Spleen (tissue), 13 donors: ENCODE results near the gene DNM3. TPM values are rescaled to one million over a fixed set of nuclear protein-coding genes. Genes with fewer than 3 reads are reported as not detected.
A peak's percentile ranks its signal among the peaks of the same experiment; 100 is the strongest.

ENCODE experiments used
- DNase-seq: peaks from one replicate; pipeline ENCODE4 v3.0.0-alpha.2; 2020
- H3K27ac ChIP-seq, 8 donors: fragments of 200-600 bp; sonication (generic) in 7 of 8; 1 replicate in 4 of 8; 2 replicates in 4 of 8; pipeline versions ENCODE4 v1.5.0 to v1.8.0; 2016 to 2021; ENCODE audit warnings: inconsistent platforms in 4 of 8, mild to moderate bottlenecking in 4 of 8, moderate library complexity in 1 of 8
- H3K27me3 ChIP-seq, 7 donors: fragments of 200-600 bp; sonication (generic) in 6 of 7; replicated peaks in 1 of 7; 1 replicate in 4 of 7; 2 replicates in 3 of 7; pipeline versions ENCODE4 v1.5.0 to v1.8.0; 2016 to 2021; ENCODE audit warnings: inconsistent platforms in 3 of 7, mild to moderate bottlenecking in 1 of 7
- H3K36me3 ChIP-seq, 6 donors: fragments of 200-600 bp; sonication (generic) in 5 of 6; 1 replicate in 4 of 6; 2 replicates in 2 of 6; pipeline versions ENCODE4 v1.5.0 to v1.8.0; 2016 to 2021; ENCODE audit warnings: inconsistent platforms in 2 of 6
- H3K4me1 ChIP-seq, 6 donors: fragments of 200-600 bp; sonication (generic) in 5 of 6; 1 replicate in 3 of 6; 2 replicates in 3 of 6; pipeline versions ENCODE4 v1.5.0 to v1.8.0; 2016 to 2021; ENCODE audit warnings: inconsistent platforms in 3 of 6
- H3K4me3 ChIP-seq, 8 donors: fragments of 200-600 bp; sonication (generic) in 7 of 8; 1 replicate in 4 of 8; 2 replicates in 4 of 8; pipeline versions ENCODE4 v1.5.0 to v1.8.0; 2016 to 2021; ENCODE audit warnings: inconsistent platforms in 4 of 8, mild to moderate bottlenecking in 4 of 8, moderate library complexity in 2 of 8
- H3K9me3 ChIP-seq, 8 donors: fragments of 200-600 bp; sonication (generic) in 7 of 8; 1 replicate in 4 of 8; 2 replicates in 4 of 8; pipeline versions ENCODE4 v1.5.0 to v1.8.0; 2016 to 2021; ENCODE audit warnings: inconsistent platforms in 4 of 8
- POLR2A ChIP-seq, 3 donors: fragments of 450-650 bp; IDR thresholded peaks; one replicate each; pipeline ENCODE4 v1.5.1; 2017; ENCODE audit warnings: antibody characterized with exemption in 3 of 3, mild to moderate bottlenecking in 1 of 3
- POLR2AphosphoS5 ChIP-seq, 3 donors: sonication (generic); formaldehyde crosslinking; IDR thresholded peaks; one replicate each; pipeline ENCODE4 v1.5.1; 2017; ENCODE audit warnings: antibody characterized with exemption in 3 of 3
- WGBS, 5 donors: extraction: QIAGEN DNeasy Blood & Tissue Kit in 3 of 5; methylation state at CpG; one replicate each; pipeline versions ENCODE4 v1.1.5 to v1.1.7; 2013 to 2018; 5-methylcytosine and 5-hydroxymethylcytosine counted together
- intact Hi-C: fragments of 100-400 bp; cut with DNase I; formaldehyde crosslinking; loops from one replicate; pipeline ENCODE4 v1.15.0; 2023; ENCODE audit warnings: low total_unique reads
- long read RNA-seq, 2 donors: transcript quantifications; one replicate each; lab custom pipeline, GENCODE V29; 2026
- polyA plus RNA-seq, 3 donors: library from polyadenylated mRNA; stranded (reverse); fragments of 200-250 nt; gene quantifications; one replicate each; pipeline ENCODE4 v1.2.1, GENCODE V29; 2013
- total RNA-seq, 7 donors: library from RNA; depleted of rRNA in 3 of 7; stranded (reverse); fragments of >200 nt in 3 of 7; fragmentation: NEBNext Ultra II Directional in 4 of 7; extraction: Animal tissue kit (Norgen Biotek cat#: 25700) in 4 of 7; gene quantifications; one replicate each; pipeline versions ENCODE4 v1.1.0 to v1.2.1, GENCODE V29; 2016 to 2021
- TF ChIP-seq, protein P1 (sequence below), 11 experiments: fragments of 200-600 bp in 7 of 11; fragments of 450-650 bp in 4 of 11; sonication (generic) in 4 of 11; IDR thresholded peaks in 8 of 11; conservative IDR thresholded peaks in 3 of 11; 1 replicate in 7 of 11; 2 replicates in 4 of 11; pipeline versions ENCODE4 v1.4.0 to v1.8.0; 2016 to 2021; ENCODE audit warnings: antibody characterized with exemption in 11 of 11, inconsistent platforms in 4 of 11, mild to moderate bottlenecking in 1 of 11
- donor health status: healthy with polysubstance abuse.
- donor health status: DM: no; HTN: no; CAD: no; lungs with moderate emphysema.
- donor health status: DM: no; HTN: no; CAD: no.
- donor health status: Bipolar disorder and iron deficiency.
- donor health status: healthy.
- donor health status: DM: no; HTN: no; CAD: no.
- donor health status: DM: yes; HTN: yes; CAD: no.

DNM3 gene
- total RNA-seq (10 to 100 TPM in 1 of 7 donors, 1 to 10 TPM in 6; 3.0 to 10.2 (median 6.6) TPM), polyA plus RNA-seq (1 to 10 TPM in 1 of 3 donors, under 1 TPM in 2; 0.61 to 1.9 (median 0.74) TPM)
- long read RNA-seq, donor 1, partial matches to known transcripts, result 13 of 29 reads
- long read RNA-seq, donor 1, other reads (novel, unspliced or antisense), result 16 of 29 reads
- long read RNA-seq, donor 2, partial matches to known transcripts, result 17 of 17 reads
- long read RNA-seq, donor 2, other reads (novel, unspliced or antisense), result 0 of 17 reads

DNA sequence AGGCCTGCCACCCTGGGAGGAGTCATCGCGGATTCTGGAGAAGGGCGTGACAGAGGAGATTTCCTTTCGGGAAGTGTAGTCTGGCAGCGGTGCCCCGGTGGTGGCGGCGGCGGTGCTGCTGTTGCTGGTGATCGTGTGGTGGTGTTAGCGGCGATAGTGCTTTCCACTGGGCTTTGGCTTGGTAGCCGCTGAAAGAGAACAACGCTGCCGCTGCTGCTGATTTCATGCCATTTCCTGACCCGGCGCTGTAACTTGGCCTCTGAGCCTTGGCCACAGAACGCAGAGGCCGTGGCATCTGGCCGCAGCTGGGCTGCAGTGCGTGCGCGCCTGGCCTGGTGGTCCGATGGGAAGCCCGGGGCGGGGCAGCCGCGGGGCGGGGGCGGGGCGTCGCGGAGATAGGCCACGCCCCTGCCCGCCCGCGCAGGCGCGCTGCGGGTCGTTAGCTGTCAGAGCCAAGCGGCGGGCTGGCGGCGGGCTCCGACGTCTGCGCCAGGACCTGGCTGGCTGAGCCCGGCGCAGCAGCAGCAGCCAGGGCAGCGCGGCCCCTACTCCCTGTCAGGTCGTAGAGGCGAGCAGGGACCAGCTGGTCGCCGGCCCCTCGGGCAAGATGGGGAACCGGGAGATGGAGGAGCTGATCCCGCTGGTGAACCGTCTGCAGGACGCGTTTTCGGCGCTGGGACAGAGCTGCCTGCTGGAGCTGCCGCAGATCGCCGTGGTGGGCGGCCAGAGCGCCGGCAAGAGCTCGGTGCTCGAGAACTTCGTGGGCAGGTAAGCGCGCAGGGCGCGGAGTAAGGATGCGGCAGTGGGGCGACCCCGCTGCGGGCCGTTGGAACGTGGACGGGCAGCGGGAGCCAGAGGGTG is at the start of gene DNM3:
TSS of gene DNM3 (plus strand) at position 449 of the 861 bp plus-strand sequence. CDS start at position 608, 159 bp downstream.
- Histone ChIP-seq H3K9me3 (no peaks in the 10 kb centered on the region), H3K36me3 (no peaks in the 10 kb centered on the region), H3K4me1 (peaks cover 6 to 27% (median 20%) of the 10 kb centered on the region in 6 donors), H3K27ac (peak within 1 kb of the TSS; percentile 39 to 82 (median 74)), H3K4me3 (peak within 1 kb of the TSS; percentile 55 to 92 (median 80)), H3K27me3 (peaks cover 0 to 26% (median 12%) of the 10 kb centered on the region in 7 donors)
- peak; percentile 95 for DNase-seq
- TF ChIP-seq POLR2A (IDR thresholded peaks at IDR 0.05) (no peak), POLR2AphosphoS5 (IDR thresholded peaks at IDR 0.05) (peak; percentile 72 to 84 (median 83))
- intact Hi-C loops, result no loop called here
- WGBS, 5 donors, result 0 to 2% (median 2%) methylated on average over 39 to 85 of the region's 85 CpGs

DNA sequence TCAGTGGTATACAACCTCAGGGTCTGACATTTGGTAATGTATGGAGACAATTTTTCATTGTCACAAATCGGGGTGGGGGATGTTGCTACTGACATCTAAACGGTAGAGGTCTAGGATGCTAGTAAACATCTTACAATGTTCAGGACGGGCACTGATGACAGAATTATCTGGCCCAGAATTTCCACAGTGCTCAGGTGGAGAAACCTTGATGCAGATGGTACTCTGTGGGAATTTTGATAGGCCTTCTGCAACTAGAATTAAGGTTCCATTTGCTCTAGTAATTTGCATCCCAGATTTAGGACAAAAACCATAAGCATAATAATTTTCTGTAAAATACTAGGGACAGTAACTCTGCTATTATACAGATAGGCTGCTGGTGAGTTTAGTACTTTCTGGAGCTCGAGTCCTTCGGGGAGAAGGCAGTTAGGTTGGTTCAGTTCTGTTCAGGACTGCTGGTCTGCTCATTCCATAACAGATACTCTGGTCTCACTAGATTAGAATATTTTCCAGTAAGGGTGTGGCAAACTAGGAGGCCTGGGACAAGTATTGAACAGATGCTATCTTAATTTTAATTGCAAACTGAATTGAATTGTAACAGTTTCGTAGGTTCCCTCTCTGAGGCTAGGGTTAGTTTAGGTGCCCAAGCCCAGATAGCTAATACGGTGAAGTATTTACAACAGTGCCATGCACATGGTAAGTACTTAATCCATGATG is 48.5 kb upstream of the DNM3 start:
- intact Hi-C loops, result no loop called here
- DNase-seq, result no peak
- TF ChIP-seq POLR2A (IDR thresholded peaks at IDR 0.05) (no peak), POLR2AphosphoS5 (IDR thresholded peaks at IDR 0.05) (no peak)
- TF ChIP-seq, protein P1, sequence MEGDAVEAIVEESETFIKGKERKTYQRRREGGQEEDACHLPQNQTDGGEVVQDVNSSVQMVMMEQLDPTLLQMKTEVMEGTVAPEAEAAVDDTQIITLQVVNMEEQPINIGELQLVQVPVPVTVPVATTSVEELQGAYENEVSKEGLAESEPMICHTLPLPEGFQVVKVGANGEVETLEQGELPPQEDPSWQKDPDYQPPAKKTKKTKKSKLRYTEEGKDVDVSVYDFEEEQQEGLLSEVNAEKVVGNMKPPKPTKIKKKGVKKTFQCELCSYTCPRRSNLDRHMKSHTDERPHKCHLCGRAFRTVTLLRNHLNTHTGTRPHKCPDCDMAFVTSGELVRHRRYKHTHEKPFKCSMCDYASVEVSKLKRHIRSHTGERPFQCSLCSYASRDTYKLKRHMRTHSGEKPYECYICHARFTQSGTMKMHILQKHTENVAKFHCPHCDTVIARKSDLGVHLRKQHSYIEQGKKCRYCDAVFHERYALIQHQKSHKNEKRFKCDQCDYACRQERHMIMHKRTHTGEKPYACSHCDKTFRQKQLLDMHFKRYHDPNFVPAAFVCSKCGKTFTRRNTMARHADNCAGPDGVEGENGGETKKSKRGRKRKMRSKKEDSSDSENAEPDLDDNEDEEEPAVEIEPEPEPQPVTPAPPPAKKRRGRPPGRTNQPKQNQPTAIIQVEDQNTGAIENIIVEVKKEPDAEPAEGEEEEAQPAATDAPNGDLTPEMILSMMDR (IDR thresholded peaks at IDR 0.05 in 8 of 11, conservative IDR thresholded peaks at IDR 0.05 in 3 of 11), result no peak
- WGBS, 5 donors, result 90 to 96% (median 93%) methylated on average over 7 of the region's 7 CpGs
- Histone ChIP-seq H3K36me3 (peaks cover 23 to 100% (median 98%) of the 10 kb centered on the region in 6 donors), H3K4me1 (peaks cover 0 to 4% (median 0%) of the 10 kb centered on the region in 6 donors), H3K4me3 (no peak overlapping the region), H3K9me3 (no peaks in the 10 kb centered on the region), H3K27me3 (no peaks in the 10 kb centered on the region), H3K27ac (no peak overlapping the region)

DNA sequence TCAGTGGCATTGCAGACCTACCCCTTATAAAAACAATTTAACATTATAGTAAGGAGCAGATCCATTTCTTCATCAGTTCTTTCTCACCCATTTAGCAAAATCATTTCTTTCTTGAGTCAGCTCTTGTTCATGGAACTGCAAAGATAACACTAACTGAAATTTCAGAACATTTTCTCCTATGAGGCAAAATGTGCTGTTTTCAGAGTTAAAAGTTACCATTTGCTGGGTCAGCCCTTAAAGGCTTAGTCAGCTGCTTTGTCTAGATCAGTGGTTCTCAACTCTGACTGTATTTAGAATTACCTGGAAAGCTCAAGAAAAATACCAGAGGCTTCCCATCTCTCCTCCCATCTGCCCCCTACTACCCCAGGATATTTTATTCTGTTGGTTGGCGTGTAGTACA is 47.7 kb upstream of the DNM3 start:
- DNase-seq, result no peak
- no peak for TF ChIP-seq POLR2A (IDR thresholded peaks at IDR 0.05)
- no peak overlapping the region for H3K4me3 ChIP-seq
- WGBS, 5 donors, result 93 to 100% (median 100%) methylated on average over 1 of the region's 1 CpG
- intact Hi-C loops, result no loop called here
- no peak overlapping the region for H3K27ac ChIP-seq
- peaks cover 21 to 100% (median 94%) of the 10 kb centered on the region in 6 donors for H3K36me3 ChIP-seq
- H3K4me1 ChIP-seq, result peaks cover 0 to 2% (median 0%) of the 10 kb centered on the region in 6 donors
- no peaks in the 10 kb centered on the region for H3K9me3 ChIP-seq
- H3K27me3 ChIP-seq, result no peaks in the 10 kb centered on the region

DNA sequence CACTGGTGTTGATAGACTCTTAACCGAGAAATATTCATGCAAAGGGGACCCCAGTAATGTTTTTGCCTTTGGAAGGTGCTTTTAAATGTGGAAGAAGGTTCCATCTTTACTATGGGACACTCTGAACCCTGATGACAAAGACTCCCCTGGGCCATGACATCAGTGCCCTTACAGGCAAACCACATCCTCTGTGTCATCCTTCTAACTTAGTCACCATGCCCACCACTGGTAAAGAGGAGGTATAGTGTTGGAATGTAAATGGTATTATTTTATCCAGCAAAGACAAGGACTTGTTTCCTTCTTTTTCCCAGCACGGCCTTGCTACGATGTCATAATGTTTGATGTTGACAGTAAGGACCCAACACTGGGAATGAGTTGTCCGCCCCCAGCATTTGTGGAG is 47.2 kb upstream of the DNM3 start:
- H3K4me3 ChIP-seq, result no peak overlapping the region
- no peak for DNase-seq
- WGBS, 5 donors, result 81 to 98% (median 92%) methylated on average over 4 of the region's 4 CpGs
- peaks cover 20 to 100% (median 90%) of the 10 kb centered on the region in 6 donors for H3K36me3 ChIP-seq
- H3K27me3 ChIP-seq, result no peaks in the 10 kb centered on the region
- H3K9me3 ChIP-seq, result no peaks in the 10 kb centered on the region
- intact Hi-C loops, result no loop called here
- TF ChIP-seq POLR2A (IDR thresholded peaks at IDR 0.05), result no peak
- TF ChIP-seq POLR2AphosphoS5 (IDR thresholded peaks at IDR 0.05), result no peak
- TF ChIP-seq, protein P1 (IDR thresholded peaks at IDR 0.05 in 8 of 11, conservative IDR thresholded peaks at IDR 0.05 in 3 of 11), result no peak
- no peak overlapping the region for H3K27ac ChIP-seq
- no peaks in the 10 kb centered on the region for H3K4me1 ChIP-seq
